GM20000 (cell line): ENCODE data around the gene IL26.

Experiments
- DNase-seq: peaks from one replicate; pipeline ENCODE4 v3.0.0; 2012; ENCODE audit warnings: low spot score
- CTCF ChIP-seq: IDR thresholded peaks from 2 replicates; pipeline ENCODE4 v1.5.1; 2012; ENCODE audit warnings: mild to moderate bottlenecking, control low read depth; ENCODE audit errors: extremely low read depth, missing control alignments

The IL26 gene

DNA sequence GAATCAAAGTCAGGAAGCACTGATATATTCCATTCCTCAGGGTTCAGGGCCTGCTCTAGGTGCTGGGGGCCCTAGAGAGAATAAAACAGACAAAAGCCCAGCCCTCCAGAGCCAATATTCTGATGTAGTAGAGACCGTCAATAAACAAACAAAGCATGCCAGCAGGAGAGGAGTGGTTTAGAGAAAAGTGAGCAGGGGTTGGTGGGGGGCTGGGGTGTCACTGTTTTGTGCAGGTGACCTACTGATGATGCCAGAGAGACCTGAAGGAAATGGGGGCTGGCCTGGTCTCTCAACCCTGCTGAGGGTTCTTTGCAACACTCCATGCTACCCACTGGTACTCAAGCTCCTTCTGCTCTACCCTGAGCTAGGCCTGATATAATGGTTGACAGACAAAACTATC is 26.5 kb downstream of the IL26 start:
- no peak for TF ChIP-seq CTCF
- no peak for DNase-seq

DNA sequence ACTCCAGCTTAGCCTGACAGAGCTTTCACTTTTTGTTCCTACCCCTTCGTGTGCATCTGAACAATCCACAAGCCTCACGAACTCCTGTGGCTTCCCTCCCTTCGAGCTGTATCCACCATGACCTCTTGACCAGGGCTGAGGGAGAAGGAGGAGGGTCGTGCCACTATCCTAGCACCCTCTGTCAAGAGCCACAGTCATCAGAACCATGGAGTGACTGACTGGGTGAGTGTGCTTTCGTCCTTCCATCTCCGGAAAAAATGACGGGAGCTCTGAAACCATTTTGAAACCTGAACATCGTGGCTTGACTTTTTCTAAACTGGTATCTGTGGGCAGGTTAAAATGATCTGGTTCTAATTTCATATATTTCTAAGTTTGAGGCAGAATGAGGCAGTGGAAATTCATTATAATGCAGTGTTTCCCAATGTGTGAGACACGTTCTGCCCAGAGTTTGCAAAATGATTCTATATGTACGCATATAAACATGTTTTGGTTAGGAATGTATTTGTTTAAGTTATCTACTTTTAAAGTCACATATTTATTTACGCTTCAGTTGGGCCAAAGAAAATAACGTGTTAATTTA is 27.0 kb downstream of the IL26 start:
- no peak for DNase-seq
- TF ChIP-seq CTCF, result no peak

DNA sequence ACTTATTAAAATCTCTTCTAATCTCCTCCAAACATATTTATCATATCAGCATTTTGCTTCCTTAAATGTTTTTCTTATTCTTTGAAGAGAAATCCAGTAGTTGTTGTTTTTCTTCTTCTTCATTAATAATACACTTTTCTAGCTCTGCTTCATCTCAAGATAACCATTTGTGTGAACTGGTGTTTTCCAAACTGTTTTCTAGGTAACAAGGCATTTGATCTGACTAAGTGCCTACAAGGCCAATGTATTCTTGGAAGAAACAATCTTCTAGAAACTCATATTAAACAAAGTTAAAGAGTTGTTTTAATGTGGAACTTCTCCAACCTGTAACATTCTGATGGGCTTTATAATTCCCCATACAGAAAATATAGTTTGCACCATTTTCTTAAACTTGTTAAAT is 35.3 kb downstream of the IL26 start:
- no peak for TF ChIP-seq CTCF
- DNase-seq, result no peak

DNA sequence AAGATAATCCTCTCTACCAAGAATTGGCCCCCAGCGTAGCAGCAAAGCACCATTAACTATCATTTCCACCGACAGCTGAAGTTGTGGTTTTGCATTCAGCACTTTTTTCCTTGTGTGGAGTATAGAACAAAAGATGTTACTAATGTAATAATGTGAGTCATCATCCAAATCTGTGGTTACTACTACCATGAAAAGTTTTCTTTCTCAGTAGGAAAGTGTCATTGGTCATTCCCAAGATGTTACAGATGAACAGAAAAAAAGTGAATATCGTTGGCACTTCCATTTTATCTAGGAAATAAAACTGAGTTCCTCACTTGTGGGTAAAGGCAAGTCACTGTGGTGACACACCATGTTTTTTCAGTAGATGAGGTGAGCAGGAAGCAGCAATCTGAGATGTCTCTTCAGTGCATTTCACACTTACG is 35.8 kb downstream of the IL26 start:
- no peak for TF ChIP-seq CTCF
- no peak for DNase-seq

- no peak for TF ChIP-seq CTCF
- DNase-seq, result no peak
Measured at GRCh38 chr12:68185598-68185997, 40.0 kb downstream of the IL26 start.

- DNase-seq, result no peak
Measured at GRCh38 chr12:68180792-68181744, 44.5 kb downstream of the IL26 start.

More at GRCh38 chr12:68180792-68181744, 44.5 kb downstream of the IL26 start:
- no peak for TF ChIP-seq CTCF
